H1 (cell line): ENCODE data around the gene SLC39A8. TPM values are rescaled to one million over a fixed set of nuclear protein-coding genes. Genes with fewer than 3 reads are reported as not detected.

Experiments used
- ATF3 ChIP-seq: IDR thresholded peaks from 2 replicates; pipeline ENCODE4 v1.6.1; 2011; ENCODE audit warnings: low read depth, mild to moderate bottlenecking, low read length; ENCODE audit not compliant: insufficient read depth
- BACH1 ChIP-seq: IDR thresholded peaks from 2 replicates; pipeline ENCODE4 v1.6.1; 2012; ENCODE audit warnings: low read length, improper control_type of control experiment
- GTF2F1 ChIP-seq: IDR thresholded peaks from 2 replicates; pipeline ENCODE4 v1.6.1; 2012; ENCODE audit warnings: low read depth, low read length, improper control_type of control experiment, borderline replicate concordance
- KDM4A ChIP-seq: IDR thresholded peaks from one replicate; pipeline ENCODE4 v1.7.1; 2012; ENCODE audit warnings: low read depth, mild to moderate bottlenecking, moderate library complexity, low read length, inconsistent platforms; ENCODE audit not compliant: severe bottlenecking
- PHF8 ChIP-seq: fragments of 200-600 bp; sonication (generic); conservative IDR thresholded peaks from 2 replicates; pipeline ENCODE4 v1.7.1; 2012; ENCODE audit warnings: low read depth, mild to moderate bottlenecking, inconsistent platforms, low read length, moderate library complexity
- POLR2AphosphoS5 ChIP-seq: IDR thresholded peaks from 2 replicates; pipeline ENCODE4 v1.6.1; 2011; ENCODE audit warnings: low read depth, low read length
- RBBP5 ChIP-seq: IDR thresholded peaks from 2 replicates; pipeline ENCODE4 v1.7.1; 2012; ENCODE audit warnings: low read depth, mild to moderate bottlenecking, inconsistent platforms, low read length, moderate library complexity, borderline replicate concordance
- SAP30 ChIP-seq: fragments of 300-600 bp; sonication (generic); IDR thresholded peaks from 2 replicates; pipeline ENCODE4 v1.7.1; 2012; ENCODE audit warnings: low read length, moderate library complexity, mild to moderate bottlenecking, inconsistent platforms; ENCODE audit not compliant: insufficient read depth, insufficient replicate concordance
- SP2 ChIP-seq: IDR thresholded peaks from 2 replicates; pipeline ENCODE4 v1.6.1; 2012; ENCODE audit warnings: mild to moderate bottlenecking, low read length, inconsistent platforms
- TBP ChIP-seq: IDR thresholded peaks from 2 replicates; pipeline ENCODE4 v1.6.1; 2011; ENCODE audit warnings: low read depth, low read length, improper control_type of control experiment
- TCF12 ChIP-seq: IDR thresholded peaks from 2 replicates; pipeline ENCODE4 v1.6.1; 2011; ENCODE audit warnings: low read depth, mild to moderate bottlenecking, low read length
- polyA plus RNA-seq, 7 experiments: library from polyadenylated mRNA; depleted of rRNA in 3 of 7; stranded (reverse) in 5 of 7; unstranded in 2 of 7; fragments of >200 nt in 5 of 7; fragments of 200-250 nt in 2 of 7; gene quantifications; 1 replicate in 5 of 7; 2 replicates in 1 of 7; 4 replicates in 1 of 7; pipeline versions ENCODE4 v1.2.1 to v1.2.3, GENCODE V29; 2011 to 2013; ENCODE audit warnings: missing spikeins in 2 of 7, mixed read lengths in 2 of 7
- total RNA-seq: library from RNA; stranded (reverse); fragmentation: NEBNext Ultra II Directional; extraction: Animal tissue kit (Norgen Biotek cat#: 25700); gene quantifications from 2 replicates; pipeline ENCODE4 v1.2.1, GENCODE V29; 2021

The SLC39A8 gene
- total and polyA plus RNA-seq, 2 of the 8 experiments (the other 6 are each of a cell fraction or from before 2014, with no cell fraction given) = 6.4 to 38.7 TPM

DNA sequence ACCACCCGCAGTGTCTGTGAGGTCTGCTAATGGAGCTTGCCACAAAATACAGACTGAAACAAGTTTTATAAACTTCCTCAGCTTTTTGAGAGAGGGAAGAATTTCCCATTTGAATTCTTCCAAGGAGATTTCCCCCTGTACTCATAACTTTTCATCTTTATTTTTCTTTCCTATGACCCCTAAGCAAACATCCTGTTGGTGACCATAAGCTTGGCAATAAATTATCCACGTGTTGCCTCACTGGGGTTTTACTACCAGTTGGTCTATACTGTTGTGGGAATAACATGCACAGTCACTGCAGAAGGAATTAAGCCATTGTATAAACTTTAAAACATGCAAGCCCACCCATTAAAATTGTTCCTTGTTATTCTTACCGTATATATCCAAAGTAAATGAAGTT lies 86.2 kb downstream of the SLC39A8 start (continued):
- TF ChIP-seq GTF2F1 (no peak), POLR2AphosphoS5 (no peak), TBP (no peak), BACH1 (no peak), SAP30 (no peak), KDM4A (no peak), RBBP5 (no peak), PHF8 (no peak), ATF3 (no peak), SP2 (no peak), TCF12 (no peak)
